Keratinocyte (primary cell): ENCODE measurements around the gene GBGT1.

ENCODE experiments used
- CTCF ChIP-seq, 3 experiments: IDR thresholded peaks in 1 of 3; conservative IDR thresholded peaks in 1 of 3; optimal IDR thresholded peaks in 1 of 3; 2 replicates in 2 of 3; 3 replicates in 1 of 3; pipeline versions ENCODE3 to v1.5.1; 2011; ENCODE audit warnings: low read length in 3 of 3, mild to moderate bottlenecking in 3 of 3, moderate library complexity in 2 of 3, control low read depth in 1 of 3, inconsistent platforms in 1 of 3; ENCODE audit not compliant: insufficient read depth in 2 of 3; ENCODE audit errors: extremely low read depth in 1 of 3
- EZH2 ChIP-seq: IDR thresholded peaks from one replicate; pipeline ENCODE4 v1.6.1; 2012; ENCODE audit warnings: inconsistent platforms, mild to moderate bottlenecking, low read length, moderate library complexity

GRCh38 chr9:133204335-133204992 is 40.8 kb upstream of the GBGT1 start:
- TF ChIP-seq CTCF (optimal IDR thresholded peaks at IDR 0.05 in 1 of 3, IDR thresholded peaks at IDR 0.05 in 1 of 3, conservative IDR thresholded peaks at IDR 0.05 in 1 of 3; ENCODE audit: extremely low read depth in 1 of 3, insufficient read depth in 2 of 3, low read length in 3 of 3), result no peak
- TF ChIP-seq EZH2, result no peak
